ENCODE results near the gene DSG2. TPM values are rescaled to one million over a fixed set of nuclear protein-coding genes. Genes with fewer than 3 reads are reported as not detected.

Gene DSG2
- total RNA-seq, 5 donors from 2014 or later (not counting 1 experiment from before 2014, with no cell fraction given): 0.07 to 0.83 (median 0.53) TPM

GRCh38 chr18:31513189-31513935, 15.4 kb downstream of the DSG2 start:
- ATAC-seq (replicated peaks in 1 of 4) (no peak), DNase-seq (no peak)
- H3K27ac Mint-ChIP-seq: no peak overlapping the region
- CTCF ChIA-PET: no interaction called here
- no peaks in the 10 kb centered on the region for H3K36me3 Mint-ChIP-seq
- POLR2A ChIA-PET: no interaction called here
- no peak overlapping the region for H3K27ac ChIP-seq (ENCODE audit: low read length)
- no peaks in the 10 kb centered on the region for H3K4me1 ChIP-seq (ENCODE audit: control insufficient read depth in 1 of 2, extremely low read depth in 1 of 2, insufficient read depth in 2 of 2, low read length in 2 of 2)
- no peaks in the 10 kb centered on the region for H3K9me3 ChIP-seq
- H3K27me3 Mint-ChIP-seq: peaks cover 4 to 7% of the 10 kb centered on the region in 2 donors
- H3K4me3 ChIP-seq (ENCODE audit: control insufficient read depth in 1 of 2, extremely low read depth in 1 of 2, low read length in 1 of 2): no peak overlapping the region
- no peaks in the 10 kb centered on the region for H3K27me3 ChIP-seq (replicated peaks in 1 of 2; ENCODE audit: control insufficient read depth in 2 of 2, extremely low read depth in 1 of 2, insufficient read depth in 2 of 2, low read length in 1 of 2)
- H3K4me3 Mint-ChIP-seq: no peak overlapping the region
- WGBS (ENCODE audit: insufficient coverage): no CpG with 5 or more reads among the region's 4 CpGs
- no peaks in the 10 kb centered on the region for H3K4me1 Mint-ChIP-seq
- no peaks in the 10 kb centered on the region for H3K9me3 Mint-ChIP-seq
- H3K36me3 ChIP-seq (ENCODE audit: control insufficient read depth in 2 of 2, extremely low read depth in 1 of 2, insufficient read depth in 1 of 2, low read length in 1 of 2): no peaks in the 10 kb centered on the region

DNA sequence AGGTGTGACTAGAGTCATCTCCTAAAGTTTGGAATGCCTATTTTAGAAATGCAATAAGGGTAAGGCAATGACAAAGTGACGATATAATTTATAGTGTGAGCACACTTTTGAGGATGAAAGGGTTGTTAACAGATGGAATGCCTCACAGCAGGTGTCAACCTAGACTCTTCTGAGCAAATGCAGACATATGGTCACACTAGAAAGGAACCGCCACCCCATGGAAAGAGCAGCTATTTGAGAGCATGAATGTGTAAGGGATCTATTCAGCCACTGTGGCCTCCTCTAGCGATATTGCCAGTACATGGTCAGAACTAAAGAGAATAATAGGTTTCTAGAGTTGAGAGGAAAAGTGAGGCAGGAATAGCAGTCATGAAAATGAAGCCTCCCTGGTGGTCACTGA, 18.5 kb downstream of the DSG2 start:
- H3K27ac ChIP-seq (ENCODE audit: low read length): no peak overlapping the region
- 84% methylated on average over 3 of the region's 3 CpGs for WGBS (ENCODE audit: insufficient coverage)

GRCh38 chr18:31526374-31526773, 28.4 kb downstream of the DSG2 start:
- DNase-seq (no peak), ATAC-seq (replicated peaks in 1 of 4) (no peak)
- Mint-ChIP-seq H3K9me3 (no peaks in the 10 kb centered on the region), H3K4me1 (no peaks in the 10 kb centered on the region), H3K27me3 (peaks cover 0 to 8% of the 10 kb centered on the region in 2 donors), H3K36me3 (no peaks in the 10 kb centered on the region), H3K4me3 (no peak overlapping the region), H3K27ac (no peak overlapping the region)
- Histone ChIP-seq H3K9me3 (no peaks in the 10 kb centered on the region), H3K27me3 (replicated peaks in 1 of 2; ENCODE audit: control insufficient read depth in 2 of 2, extremely low read depth in 1 of 2, insufficient read depth in 2 of 2, low read length in 1 of 2) (no peaks in the 10 kb centered on the region), H3K4me3 (ENCODE audit: control insufficient read depth in 1 of 2, extremely low read depth in 1 of 2, low read length in 1 of 2) (no peak overlapping the region), H3K4me1 (ENCODE audit: control insufficient read depth in 1 of 2, extremely low read depth in 1 of 2, insufficient read depth in 2 of 2, low read length in 2 of 2) (no peaks in the 10 kb centered on the region), H3K36me3 (ENCODE audit: control insufficient read depth in 2 of 2, extremely low read depth in 1 of 2, insufficient read depth in 1 of 2, low read length in 1 of 2) (no peaks in the 10 kb centered on the region), H3K27ac (ENCODE audit: low read length) (no peak overlapping the region)
- 90% methylated on average over 6 of the region's 7 CpGs for WGBS (ENCODE audit: insufficient coverage)
- ChIA-PET CTCF (interaction anchor here in 1 of 2 donors (1.1 kb wide), 1 partner anchor 30 kb away, joined by 3 read pairs; no protein-coding TSS in a partner anchor), POLR2A (no interaction called here)

More for the DNA sequence above, 18.5 kb downstream of the DSG2 start:
- POLR2A ChIA-PET: interaction anchor here in 1 of 2 donors (0.5 kb wide), 1 partner anchor 713 kb away, joined by 4 read pairs; no protein-coding TSS in a partner anchor
- Mint-ChIP-seq H3K4me1 (no peaks in the 10 kb centered on the region), H3K27me3 (peaks cover 0 to 4% of the 10 kb centered on the region in 2 donors), H3K36me3 (no peaks in the 10 kb centered on the region), H3K4me3 (no peak overlapping the region), H3K27ac (no peak overlapping the region), H3K9me3 (no peaks in the 10 kb centered on the region)
- Histone ChIP-seq H3K4me3 (ENCODE audit: control insufficient read depth in 1 of 2, extremely low read depth in 1 of 2, low read length in 1 of 2) (no peak overlapping the region), H3K9me3 (no peaks in the 10 kb centered on the region), H3K27me3 (replicated peaks in 1 of 2; ENCODE audit: control insufficient read depth in 2 of 2, extremely low read depth in 1 of 2, insufficient read depth in 2 of 2, low read length in 1 of 2) (no peaks in the 10 kb centered on the region), H3K4me1 (ENCODE audit: control insufficient read depth in 1 of 2, extremely low read depth in 1 of 2, insufficient read depth in 2 of 2, low read length in 2 of 2) (no peaks in the 10 kb centered on the region), H3K36me3 (ENCODE audit: control insufficient read depth in 2 of 2, extremely low read depth in 1 of 2, insufficient read depth in 1 of 2, low read length in 1 of 2) (no peaks in the 10 kb centered on the region)
- CTCF ChIA-PET: no interaction called here
- ATAC-seq (replicated peaks in 1 of 4): no peak
- no peak for DNase-seq

DNA sequence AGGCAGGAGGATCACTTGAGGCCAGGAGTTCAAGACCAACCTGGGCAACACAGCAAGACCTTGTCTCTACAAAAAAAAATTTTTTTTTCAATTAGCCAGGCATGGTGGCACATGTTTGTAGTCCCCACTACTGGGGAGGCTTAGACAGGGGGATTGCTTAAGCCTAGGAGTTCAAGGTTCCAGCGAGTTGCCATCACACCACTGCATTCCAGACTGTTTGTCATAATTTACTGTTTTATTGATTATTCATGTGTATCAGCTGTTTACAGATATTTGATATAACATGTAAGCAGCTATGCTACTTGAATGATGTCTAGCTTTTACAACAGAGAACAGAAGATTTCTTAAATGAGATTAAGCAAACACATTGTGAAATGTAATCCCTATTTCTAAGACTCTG, 35.3 kb downstream of the DSG2 start:
- CTCF ChIA-PET: no interaction called here

DNA sequence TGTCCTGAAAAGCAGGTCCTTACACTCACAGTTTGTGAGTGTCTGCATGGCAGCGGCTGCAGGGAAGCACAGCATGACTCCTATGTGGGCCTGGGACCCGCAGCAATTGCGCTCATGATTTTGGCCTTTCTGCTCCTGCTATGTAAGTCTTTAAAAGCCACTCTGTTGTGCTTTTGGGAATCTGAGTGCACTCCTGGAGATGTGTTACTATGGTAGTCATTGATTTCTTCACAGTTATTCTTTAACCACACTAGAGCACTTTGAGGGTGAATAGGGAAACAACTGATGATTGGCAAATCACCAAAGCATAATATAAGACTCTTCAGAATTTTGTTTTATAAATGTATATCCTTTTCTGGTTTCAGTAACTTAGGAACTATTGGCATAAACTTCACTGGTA, 40.9 kb downstream of the DSG2 start:
- no peak for DNase-seq
- Mint-ChIP-seq H3K4me3 (no peak overlapping the region), H3K27ac (no peak overlapping the region), H3K4me1 (no peaks in the 10 kb centered on the region), H3K36me3 (no peaks in the 10 kb centered on the region), H3K9me3 (no peaks in the 10 kb centered on the region), H3K27me3 (peaks cover 3 to 5% of the 10 kb centered on the region in 2 donors)
- Histone ChIP-seq H3K27ac (ENCODE audit: low read length) (no peak overlapping the region), H3K9me3 (no peaks in the 10 kb centered on the region), H3K36me3 (ENCODE audit: control insufficient read depth in 2 of 2, extremely low read depth in 1 of 2, insufficient read depth in 1 of 2, low read length in 1 of 2) (no peaks in the 10 kb centered on the region), H3K4me3 (ENCODE audit: control insufficient read depth in 1 of 2, extremely low read depth in 1 of 2, low read length in 1 of 2) (no peak overlapping the region), H3K4me1 (ENCODE audit: control insufficient read depth in 1 of 2, extremely low read depth in 1 of 2, insufficient read depth in 2 of 2, low read length in 2 of 2) (no peaks in the 10 kb centered on the region), H3K27me3 (replicated peaks in 1 of 2; ENCODE audit: control insufficient read depth in 2 of 2, extremely low read depth in 1 of 2, insufficient read depth in 2 of 2, low read length in 1 of 2) (peaks cover 0 to 4% of the 10 kb centered on the region in 2 experiments)
- 100% methylated on average over 1 of the region's 3 CpGs for WGBS (ENCODE audit: insufficient coverage)
- ATAC-seq (replicated peaks in 1 of 4): no peak
- POLR2A ChIA-PET: no interaction called here
- CTCF ChIA-PET: no interaction called here

More for the DNA sequence above, 35.3 kb downstream of the DSG2 start:
- Mint-ChIP-seq H3K27me3 (peaks cover 0 to 2% of the 10 kb centered on the region in 2 donors), H3K4me1 (no peaks in the 10 kb centered on the region), H3K27ac (no peak overlapping the region), H3K9me3 (no peaks in the 10 kb centered on the region), H3K36me3 (no peaks in the 10 kb centered on the region), H3K4me3 (no peak overlapping the region)
- Histone ChIP-seq H3K4me3 (ENCODE audit: control insufficient read depth in 1 of 2, extremely low read depth in 1 of 2, low read length in 1 of 2) (no peak overlapping the region), H3K27me3 (replicated peaks in 1 of 2; ENCODE audit: control insufficient read depth in 2 of 2, extremely low read depth in 1 of 2, insufficient read depth in 2 of 2, low read length in 1 of 2) (no peaks in the 10 kb centered on the region), H3K4me1 (ENCODE audit: control insufficient read depth in 1 of 2, extremely low read depth in 1 of 2, insufficient read depth in 2 of 2, low read length in 2 of 2) (no peaks in the 10 kb centered on the region), H3K9me3 (no peaks in the 10 kb centered on the region), H3K36me3 (ENCODE audit: control insufficient read depth in 2 of 2, extremely low read depth in 1 of 2, insufficient read depth in 1 of 2, low read length in 1 of 2) (no peaks in the 10 kb centered on the region), H3K27ac (ENCODE audit: low read length) (no peak overlapping the region)
- no CpG with 5 or more reads among the region's 1 CpG for WGBS (ENCODE audit: insufficient coverage)
- ATAC-seq (replicated peaks in 1 of 4): no peak
- DNase-seq: no peak
- POLR2A ChIA-PET: no interaction called here

GRCh38 chr18:31546476-31546875, 48.5 kb downstream of the DSG2 start:
- CTCF ChIA-PET: no interaction called here

More at GRCh38 chr18:31546476-31546875, 48.5 kb downstream of the DSG2 start:
- H3K4me1 ChIP-seq (ENCODE audit: control insufficient read depth in 1 of 2, extremely low read depth in 1 of 2, insufficient read depth in 2 of 2, low read length in 2 of 2): no peaks in the 10 kb centered on the region
- POLR2A ChIA-PET: no interaction called here
- no peak overlapping the region for H3K27ac Mint-ChIP-seq
- H3K27me3 Mint-ChIP-seq: no peaks in the 10 kb centered on the region
- H3K27me3 ChIP-seq (replicated peaks in 1 of 2; ENCODE audit: control insufficient read depth in 2 of 2, extremely low read depth in 1 of 2, insufficient read depth in 2 of 2, low read length in 1 of 2): no peaks in the 10 kb centered on the region
- no peaks in the 10 kb centered on the region for H3K9me3 ChIP-seq
- ATAC-seq (replicated peaks in 1 of 4) (no peak), DNase-seq (no peak)
- no peak overlapping the region for H3K27ac ChIP-seq (ENCODE audit: low read length)
- no peaks in the 10 kb centered on the region for H3K36me3 ChIP-seq (ENCODE audit: control insufficient read depth in 2 of 2, extremely low read depth in 1 of 2, insufficient read depth in 1 of 2, low read length in 1 of 2)
- no CpG with 5 or more reads among the region's 2 CpGs for WGBS (ENCODE audit: insufficient coverage)
- no peak overlapping the region for H3K4me3 ChIP-seq (ENCODE audit: control insufficient read depth in 1 of 2, extremely low read depth in 1 of 2, low read length in 1 of 2)
- H3K4me1 Mint-ChIP-seq: no peaks in the 10 kb centered on the region
- H3K36me3 Mint-ChIP-seq: no peaks in the 10 kb centered on the region
- no peak overlapping the region for H3K4me3 Mint-ChIP-seq
- no peaks in the 10 kb centered on the region for H3K9me3 Mint-ChIP-seq
